PC-3 (cell line): ENCODE measurements around the gene SLC35F5. TPM values are rescaled to one million over a fixed set of nuclear protein-coding genes. Genes with fewer than 3 reads are reported as not detected.

Source experiments
- ATAC-seq: fragments of 200-7000 bp; cut with Tn5 transposase; 2 replicates; pipeline ENCODE4 v1.9.1; 2020; ENCODE audit warnings: mild to moderate bottlenecking, moderate library complexity
- BruUV-seq: library from RNA; stranded (reverse); fragments of 400-500 nt; replicated peaks from 2 replicates; lab custom pipeline; 2021; lab: Mats Ljungman, UMichigan
- CTCF ChIA-PET: fragments of 300-600 bp; sonication (Branson Sonifier 250); formaldehyde crosslinking; loops from one replicate; lab custom pipeline; 2022; ENCODE audit warnings: antibody characterized with exemption; lab: Charles Lee
- POLR2A ChIA-PET: fragments of 300-600 bp; sonication (Branson Sonifier 250); formaldehyde crosslinking; loops from one replicate; lab custom pipeline; 2022; ENCODE audit warnings: antibody characterized with exemption; ENCODE audit not compliant: unreplicated experiment; lab: Charles Lee
- DNase-seq: peaks from one replicate; pipeline ENCODE4 v3.0.0-alpha.2; 2015
- H2AFZ ChIP-seq: fragments of 300-600 bp; sonication (generic); 2 replicates; pipeline ENCODE4 v1.6.0; 2016; ENCODE audit warnings: antibody characterized with exemption, low read length
- H3F3A ChIP-seq: fragments of 300-600 bp; sonication (generic); one replicate; pipeline ENCODE4 v1.6.0; 2017; ENCODE audit warnings: antibody characterized with exemption, low read length, control low read depth, mild to moderate bottlenecking; ENCODE audit not compliant: unreplicated experiment
- H3K27ac ChIP-seq: fragments of 300-600 bp; sonication (generic); 2 replicates; pipeline ENCODE4 v1.5.1; 2016; ENCODE audit warnings: mild to moderate bottlenecking, low read length
- H3K27me3 ChIP-seq: fragments of 300-600 bp; sonication (generic); 2 replicates; pipeline ENCODE4 v1.6.1; 2016; ENCODE audit warnings: low read length, mixed read lengths
- H3K36me3 ChIP-seq: fragments of 300-600 bp; sonication (generic); 2 replicates; pipeline ENCODE4 v1.6.1; 2016; ENCODE audit warnings: low read depth, mixed run types, low read length, mixed read lengths
- H3K4me1 ChIP-seq: fragments of 300-600 bp; sonication (generic); 2 replicates; pipeline ENCODE4 v1.5.1; 2016; ENCODE audit warnings: low read length; ENCODE audit not compliant: insufficient read depth
- H3K4me2 ChIP-seq: fragments of 300-600 bp; sonication (generic); 2 replicates; pipeline ENCODE4 v1.6.0; 2016; ENCODE audit warnings: low read length
- H3K4me3 ChIP-seq: fragments of 300-600 bp; sonication (generic); 2 replicates; pipeline ENCODE4 v1.5.1; 2016; ENCODE audit warnings: mild to moderate bottlenecking, low read length, mixed read lengths
- H3K79me2 ChIP-seq: fragments of 300-600 bp; sonication (generic); 2 replicates; pipeline ENCODE4 v1.6.1; 2017; ENCODE audit warnings: low read length, mixed read lengths
- H3K9ac ChIP-seq: fragments of 300-600 bp; sonication (generic); 2 replicates; pipeline ENCODE4 v1.6.0; 2016; ENCODE audit warnings: mild to moderate bottlenecking, low read length
- H3K9me2 ChIP-seq: fragments of 300-600 bp; sonication (generic); replicated peaks from 2 replicates; pipeline ENCODE4 v1.6.1; 2016; ENCODE audit warnings: mixed run types, low read length, mixed read lengths
- H3K9me3 ChIP-seq: fragments of 300-600 bp; sonication (generic); 2 replicates; pipeline ENCODE4 v1.6.1; 2016; ENCODE audit warnings: low read length, mixed read lengths
- H4K20me1 ChIP-seq: fragments of 300-600 bp; sonication (generic); 2 replicates; pipeline ENCODE4 v1.6.1; 2016; ENCODE audit warnings: low read length, mixed read lengths
- EZH2 ChIP-seq: fragments of 300-600 bp; sonication (generic); IDR thresholded peaks from one replicate; pipeline ENCODE4 v1.6.1; 2017; ENCODE audit warnings: antibody characterized with exemption, mild to moderate bottlenecking, low read length; ENCODE audit not compliant: unreplicated experiment
- EZH2phosphoT487 ChIP-seq: fragments of 300-600 bp; sonication (generic); IDR thresholded peaks from 2 replicates; pipeline ENCODE4 v1.6.1; 2018; ENCODE audit warnings: mild to moderate bottlenecking, antibody characterized with exemption, low read length, borderline replicate concordance
- intact Hi-C: fragments of 100-400 bp; cut with micrococcal nuclease; formaldehyde crosslinking; loops from 2 replicates; pipeline ENCODE4 v1.9.0; 2023
- total RNA-seq: library from RNA; depleted of rRNA; stranded (reverse); fragments of >200 nt; gene quantifications from 2 replicates; pipeline ENCODE4 v1.2.3, GENCODE V29; 2014
- TF ChIP-seq, protein P1 (sequence below): fragments of 300-600 bp; sonication (generic); conservative IDR thresholded peaks from 2 replicates; pipeline ENCODE4 v1.5.1; 2017; ENCODE audit warnings: antibody characterized with exemption, low read depth, mild to moderate bottlenecking, low read length

SLC35F5 gene
- total RNA-seq, 1 experiment from 2014 or later = 55.3 TPM

DNA sequence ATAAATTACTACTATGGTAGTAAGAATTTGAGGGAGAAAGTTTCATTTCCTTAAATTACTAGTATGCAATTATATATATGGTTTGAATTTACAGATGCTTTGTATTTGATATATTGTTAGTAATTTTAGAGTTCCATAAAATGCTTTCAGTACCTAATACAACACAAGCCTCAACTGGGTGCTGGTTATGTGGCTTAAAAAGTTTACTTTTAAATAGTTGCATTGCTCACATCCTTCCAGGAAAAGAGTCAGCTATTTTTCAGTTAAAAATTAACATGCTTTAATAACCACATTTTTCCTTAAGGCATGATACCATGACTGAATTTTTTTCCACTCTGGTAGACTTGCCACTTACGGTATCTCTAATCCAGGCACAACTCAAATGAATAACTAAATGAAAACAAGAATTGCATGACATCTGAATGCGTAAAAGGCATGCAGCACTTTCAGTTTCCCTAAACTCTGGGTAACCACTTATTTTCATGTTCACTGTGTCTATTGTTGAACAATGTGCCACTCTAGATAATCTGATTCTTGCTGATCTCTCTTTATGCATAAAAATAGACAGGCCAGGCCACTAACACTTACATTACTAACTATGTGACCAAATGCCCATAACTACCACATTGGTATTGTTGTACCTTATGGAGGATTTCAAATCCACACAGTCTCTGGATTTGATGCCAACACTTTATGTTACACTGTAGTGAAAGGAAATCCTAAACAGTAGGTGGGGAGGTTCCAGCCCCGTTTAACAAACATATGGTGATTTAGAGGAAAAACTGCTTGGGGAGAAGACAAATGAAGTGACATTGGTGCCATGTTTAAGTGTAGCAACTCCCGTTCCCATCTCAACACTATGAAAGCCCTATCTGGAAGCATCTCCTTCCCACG, 35.5 kb upstream of the SLC35F5 start:
- peak overlapping the region; percentile 48; the same call in 1 of the 2 replicates for H3K4me3 ChIP-seq
- POLR2A ChIA-PET = interaction anchor here (0.5 to 0.8 kb wide), 3 partner anchors 98 to 1846 kb away, joined by 3 to 8 read pairs (median 4); partner anchors contain the start of gene ACTR3
- CTCF ChIA-PET = no interaction called here
- H3K9ac ChIP-seq = no peak overlapping the region
- H4K20me1 ChIP-seq = no peaks in the 10 kb centered on the region
- no TSS peak for BruUV-seq
- TF ChIP-seq EZH2phosphoT487 = no peak
- TF ChIP-seq, protein P1, sequence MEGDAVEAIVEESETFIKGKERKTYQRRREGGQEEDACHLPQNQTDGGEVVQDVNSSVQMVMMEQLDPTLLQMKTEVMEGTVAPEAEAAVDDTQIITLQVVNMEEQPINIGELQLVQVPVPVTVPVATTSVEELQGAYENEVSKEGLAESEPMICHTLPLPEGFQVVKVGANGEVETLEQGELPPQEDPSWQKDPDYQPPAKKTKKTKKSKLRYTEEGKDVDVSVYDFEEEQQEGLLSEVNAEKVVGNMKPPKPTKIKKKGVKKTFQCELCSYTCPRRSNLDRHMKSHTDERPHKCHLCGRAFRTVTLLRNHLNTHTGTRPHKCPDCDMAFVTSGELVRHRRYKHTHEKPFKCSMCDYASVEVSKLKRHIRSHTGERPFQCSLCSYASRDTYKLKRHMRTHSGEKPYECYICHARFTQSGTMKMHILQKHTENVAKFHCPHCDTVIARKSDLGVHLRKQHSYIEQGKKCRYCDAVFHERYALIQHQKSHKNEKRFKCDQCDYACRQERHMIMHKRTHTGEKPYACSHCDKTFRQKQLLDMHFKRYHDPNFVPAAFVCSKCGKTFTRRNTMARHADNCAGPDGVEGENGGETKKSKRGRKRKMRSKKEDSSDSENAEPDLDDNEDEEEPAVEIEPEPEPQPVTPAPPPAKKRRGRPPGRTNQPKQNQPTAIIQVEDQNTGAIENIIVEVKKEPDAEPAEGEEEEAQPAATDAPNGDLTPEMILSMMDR = no peak
- no peak for TF ChIP-seq EZH2
- H3K27ac ChIP-seq = peak overlapping the region; percentile 48
- no peaks in the 10 kb centered on the region for H3K36me3 ChIP-seq
- H3K79me2 ChIP-seq = no peaks in the 10 kb centered on the region
- peak; percentile 71 for DNase-seq
- H3K4me1 ChIP-seq = peaks cover 16% of the 10 kb centered on the region
- peak overlapping the region; percentile 73 for H2AFZ ChIP-seq
- intact Hi-C loops = no loop called here
- ATAC-seq = peak; percentile 83
- H3K27me3 ChIP-seq = no peaks in the 10 kb centered on the region
- no peaks in the 10 kb centered on the region for H3F3A ChIP-seq
- no peaks in the 10 kb centered on the region for H3K9me2 ChIP-seq
- peak overlapping the region; percentile 78 for H3K4me2 ChIP-seq
- no peaks in the 10 kb centered on the region for H3K9me3 ChIP-seq

DNA sequence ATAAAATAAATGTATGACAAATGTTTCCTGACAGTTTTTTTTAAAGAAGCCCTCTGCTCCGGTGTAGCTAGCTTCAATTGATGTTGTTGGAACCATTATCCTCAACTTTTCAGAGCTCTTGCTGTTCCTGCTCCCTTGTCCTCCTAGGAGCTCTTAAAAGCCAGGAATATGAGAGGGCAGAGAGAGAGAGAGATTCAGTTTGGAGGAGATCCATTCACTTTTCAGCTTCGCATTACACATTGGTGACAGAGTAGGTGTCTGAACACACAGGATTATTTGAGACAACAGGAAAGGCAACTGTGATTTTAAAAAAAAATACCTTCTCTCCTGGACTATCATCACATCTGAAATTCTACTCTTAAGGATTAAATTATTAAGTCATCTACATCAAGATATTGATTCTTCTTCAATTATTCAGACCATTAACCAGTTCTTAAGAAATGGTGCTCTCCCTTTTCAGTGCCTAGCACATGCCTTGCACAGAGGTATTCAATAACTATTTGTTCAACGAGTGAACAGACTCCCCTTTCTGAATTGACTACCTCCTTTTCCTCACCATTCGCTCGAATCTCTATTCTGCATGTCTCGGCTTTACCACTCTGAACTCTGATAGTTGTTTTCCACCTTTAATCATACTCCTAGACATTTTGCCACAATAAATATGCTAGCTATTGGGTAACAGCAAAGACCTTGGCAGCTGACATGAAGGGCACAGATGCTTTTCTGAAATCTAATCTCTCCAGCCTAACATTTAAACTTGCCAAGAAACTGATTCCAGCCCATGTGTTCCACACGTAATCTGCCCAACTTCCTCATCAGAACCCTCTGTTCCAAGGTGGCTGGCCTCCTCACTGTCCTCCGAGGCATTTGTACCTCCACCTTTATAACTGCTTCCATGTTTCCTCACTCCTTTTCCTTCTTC, 28.6 kb upstream of the SLC35F5 start:
- Histone ChIP-seq H2AFZ (no peak overlapping the region), H3F3A (no peaks in the 10 kb centered on the region), H3K79me2 (no peaks in the 10 kb centered on the region), H3K4me3 (no peak overlapping the region), H4K20me1 (no peaks in the 10 kb centered on the region), H3K9ac (no peak overlapping the region), H3K36me3 (no peaks in the 10 kb centered on the region), H3K4me1 (no peaks in the 10 kb centered on the region), H3K9me3 (no peaks in the 10 kb centered on the region), H3K9me2 (no peaks in the 10 kb centered on the region), H3K4me2 (no peak overlapping the region), H3K27me3 (no peaks in the 10 kb centered on the region), H3K27ac (no peak overlapping the region)
- ChIA-PET CTCF (no interaction called here), POLR2A (interaction anchor here (0.6 kb wide), 1 partner anchor 954 kb away, joined by 7 read pairs; no protein-coding TSS in a partner anchor)
- TF ChIP-seq EZH2 (no peak), EZH2phosphoT487 (no peak)
- TF ChIP-seq, protein P1 = no peak
- no peak for DNase-seq
- intact Hi-C loops = no loop called here
- BruUV-seq = no TSS peak
- no peak for ATAC-seq
